ENCODE measurements around the gene CCT5.
"Not testable (repeated sequence)": the region's sequence is repeated elsewhere in the genome, so short reads cannot be mapped to it uniquely, and the experiment has no call there.

The CCT5 gene

DNA sequence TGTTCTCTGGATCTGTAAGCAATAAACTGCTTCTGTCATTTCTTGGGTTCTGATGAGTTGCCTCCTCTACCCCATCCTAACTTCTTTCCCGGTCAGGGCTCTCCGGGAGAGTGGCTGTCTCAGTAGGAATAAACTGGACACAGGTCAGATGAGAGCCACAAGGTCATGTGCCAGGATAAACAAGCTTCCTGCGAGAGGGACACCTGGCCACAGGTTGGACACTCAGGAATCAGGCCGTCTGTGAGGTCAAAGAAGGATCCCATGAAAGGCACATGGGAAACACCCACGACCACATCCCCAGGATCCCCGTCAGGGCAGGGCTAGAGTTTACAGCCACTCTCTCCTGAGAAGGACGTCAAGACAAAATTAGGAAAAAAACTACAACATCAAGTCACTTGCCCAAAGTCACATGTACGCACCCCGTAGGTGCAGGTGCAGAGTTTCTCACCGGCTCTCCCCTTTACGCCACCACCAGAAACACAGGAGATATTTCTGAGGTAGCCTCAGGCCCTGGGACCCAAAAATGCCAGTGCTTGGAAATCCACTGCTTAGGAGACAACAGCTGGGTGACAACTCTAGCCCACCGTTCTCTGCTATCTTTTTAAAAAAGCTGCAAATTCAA lies 28.7 kb downstream of the CCT5 start:
- DNase-seq: no peak

DNA sequence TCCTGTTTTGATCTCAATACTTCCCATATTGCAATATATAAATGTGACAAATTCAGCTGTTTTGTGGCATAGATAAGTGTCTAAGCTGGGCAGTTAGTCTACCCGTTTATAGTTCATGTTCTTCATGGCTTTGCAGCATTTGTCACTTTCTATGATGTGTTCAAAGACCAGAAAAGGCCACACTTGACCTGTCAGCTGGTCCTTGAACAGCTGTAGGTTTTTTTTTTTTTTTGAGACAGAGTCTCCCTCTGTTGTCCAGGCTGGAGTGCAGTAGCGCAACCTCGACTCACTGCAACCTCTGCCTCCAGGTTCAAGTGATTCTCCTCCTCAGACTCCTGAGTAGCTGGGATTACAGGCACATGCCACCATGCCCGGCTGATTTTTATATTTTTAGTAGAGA lies 29.2 kb downstream of the CCT5 start:
- no peak for DNase-seq

DNA sequence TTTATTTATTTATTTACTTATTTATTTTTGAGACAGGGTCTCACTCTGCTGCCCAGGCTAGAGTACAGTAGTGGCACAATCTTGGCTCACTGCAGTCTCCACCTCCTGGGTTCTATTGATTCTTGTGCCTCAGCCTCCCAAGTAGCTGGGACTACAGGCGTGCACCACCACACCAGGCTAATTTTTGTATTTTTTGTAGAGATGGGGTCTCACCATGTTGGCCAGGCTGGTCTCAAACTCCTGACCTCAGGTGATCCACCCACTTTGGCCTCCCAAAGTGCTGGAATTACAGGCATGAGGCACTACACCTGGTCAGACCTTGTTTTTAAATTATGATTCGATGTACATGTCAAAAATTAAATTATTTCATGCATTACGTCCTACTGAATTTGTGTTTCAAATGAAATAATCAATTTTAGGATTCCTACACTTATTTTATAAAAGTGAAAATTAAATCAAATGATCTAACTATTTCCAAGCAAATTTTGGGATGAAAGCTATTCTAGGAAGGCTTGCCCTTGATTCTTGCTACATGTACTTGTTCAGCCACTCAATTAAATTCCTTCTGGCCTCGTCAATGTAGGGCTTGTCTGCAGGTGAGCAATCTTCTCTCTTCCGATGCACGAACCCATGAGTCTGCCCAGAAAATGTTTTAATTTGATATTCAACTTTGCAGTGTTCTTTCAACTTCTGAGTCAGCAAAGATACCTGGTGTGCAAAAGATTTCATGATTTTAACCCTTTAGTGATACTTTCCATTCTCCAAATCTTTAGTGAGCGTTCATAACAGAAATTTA lies 30.0 kb downstream of the CCT5 start:
- DNase-seq: no peak

DNA sequence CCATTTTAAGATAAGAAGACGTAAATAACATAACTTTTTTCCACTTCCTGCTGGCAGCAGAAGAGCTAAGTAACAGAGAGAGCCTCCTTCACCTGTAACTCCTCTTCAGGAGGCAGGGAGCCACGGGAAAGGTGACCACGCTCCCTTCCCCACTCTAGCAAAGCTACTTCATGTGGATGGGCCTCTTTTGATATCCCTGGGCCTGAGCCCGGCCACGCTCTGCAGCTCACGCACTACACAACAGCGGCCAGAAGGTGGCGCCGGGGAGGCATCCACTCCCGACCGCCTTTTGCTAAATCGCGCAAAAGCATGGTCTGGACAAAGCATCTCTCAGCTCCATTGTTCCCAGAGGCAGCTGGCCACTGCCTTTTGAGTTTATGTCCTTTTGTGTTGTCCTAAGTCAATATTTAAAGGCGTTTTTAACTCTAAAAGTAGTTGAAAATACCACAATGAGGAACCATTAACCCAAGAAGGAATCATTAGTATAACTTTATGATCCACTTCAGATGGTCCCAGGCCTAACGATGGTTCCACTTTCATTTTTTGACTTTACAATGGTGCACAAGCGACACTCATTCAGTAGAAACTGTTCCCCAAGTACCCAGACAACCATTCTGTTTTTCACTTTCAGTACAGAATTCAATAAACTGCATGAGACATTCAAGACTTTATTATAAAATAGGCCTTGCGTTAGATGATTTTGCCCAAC lies 34.0 kb downstream of the CCT5 start:
- DNase-seq: peak; percentile 89

- DNase-seq: not testable (repeated sequence)
Observed at GRCh38 chr5:10285362-10285761, 35.3 kb downstream of the CCT5 start.

GRCh38 chr5:10286162-10286861 lies 36.2 kb downstream of the CCT5 start:
- no peak for DNase-seq

GRCh38 chr5:10286862-10287227 lies 36.8 kb downstream of the CCT5 start:
- no peak for DNase-seq

- peak; percentile 98 for DNase-seq
Observed at GRCh38 chr5:10288592-10289219, 38.6 kb downstream of the CCT5 start.

GRCh38 chr5:10289353-10289752 lies 39.3 kb downstream of the CCT5 start:
- DNase-seq: peak; percentile 62

DNA sequence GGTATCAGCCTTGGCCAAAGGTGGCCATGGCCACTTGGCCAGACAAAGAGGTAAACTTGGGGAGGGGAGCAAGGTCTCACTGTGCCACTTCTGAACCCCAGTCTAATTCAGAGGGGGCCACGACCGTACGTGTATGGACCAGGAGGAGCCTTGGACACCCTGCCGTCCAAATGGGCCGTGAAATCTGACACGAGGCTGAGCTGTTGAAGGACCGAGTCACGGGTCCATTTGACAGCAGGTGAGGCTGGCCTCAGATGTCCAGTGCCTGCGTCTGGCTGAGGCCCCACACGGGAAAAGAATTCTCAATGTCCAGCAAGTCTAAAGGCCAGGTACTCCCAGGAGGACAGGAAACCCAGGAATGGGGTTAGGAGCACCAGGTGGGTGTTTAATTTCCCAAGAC lies 39.9 kb downstream of the CCT5 start:
- no peak for DNase-seq

- no peak for DNase-seq
Observed at GRCh38 chr5:10290438-10290837, 40.4 kb downstream of the CCT5 start.

DNA sequence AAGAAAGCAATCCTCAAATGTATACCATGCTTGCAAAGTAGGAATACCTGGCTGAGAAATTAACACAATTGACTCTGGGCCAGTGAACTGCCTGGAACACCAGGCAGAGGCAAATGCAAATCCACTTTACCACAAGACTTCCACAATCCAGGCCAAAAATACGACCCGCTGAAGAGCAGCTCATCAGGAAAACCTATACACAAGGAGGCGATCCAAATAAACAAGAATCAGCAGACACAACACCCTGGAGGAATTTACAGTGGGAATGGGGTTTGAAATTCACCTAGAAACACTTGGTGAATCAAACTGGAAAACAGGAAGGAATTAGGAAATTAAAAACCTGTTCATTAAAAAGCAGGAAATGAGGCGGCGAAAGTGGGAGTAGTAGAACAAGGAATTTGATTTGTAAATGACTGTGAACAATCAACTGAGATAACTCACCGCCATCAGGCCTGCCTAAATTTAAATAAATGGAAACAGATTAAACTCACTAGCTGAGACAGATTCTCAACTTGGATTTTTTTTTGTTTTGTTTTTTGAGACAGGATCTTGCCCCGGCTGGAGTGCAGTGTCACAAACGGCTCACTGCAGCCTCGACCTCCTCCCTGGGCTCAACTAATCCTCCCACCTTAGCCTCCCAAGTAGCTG lies 41.7 kb downstream of the CCT5 start:
- no peak for DNase-seq

- DNase-seq: no peak
Observed at GRCh38 chr5:10293907-10294662, 44.0 kb downstream of the CCT5 start.

DNA sequence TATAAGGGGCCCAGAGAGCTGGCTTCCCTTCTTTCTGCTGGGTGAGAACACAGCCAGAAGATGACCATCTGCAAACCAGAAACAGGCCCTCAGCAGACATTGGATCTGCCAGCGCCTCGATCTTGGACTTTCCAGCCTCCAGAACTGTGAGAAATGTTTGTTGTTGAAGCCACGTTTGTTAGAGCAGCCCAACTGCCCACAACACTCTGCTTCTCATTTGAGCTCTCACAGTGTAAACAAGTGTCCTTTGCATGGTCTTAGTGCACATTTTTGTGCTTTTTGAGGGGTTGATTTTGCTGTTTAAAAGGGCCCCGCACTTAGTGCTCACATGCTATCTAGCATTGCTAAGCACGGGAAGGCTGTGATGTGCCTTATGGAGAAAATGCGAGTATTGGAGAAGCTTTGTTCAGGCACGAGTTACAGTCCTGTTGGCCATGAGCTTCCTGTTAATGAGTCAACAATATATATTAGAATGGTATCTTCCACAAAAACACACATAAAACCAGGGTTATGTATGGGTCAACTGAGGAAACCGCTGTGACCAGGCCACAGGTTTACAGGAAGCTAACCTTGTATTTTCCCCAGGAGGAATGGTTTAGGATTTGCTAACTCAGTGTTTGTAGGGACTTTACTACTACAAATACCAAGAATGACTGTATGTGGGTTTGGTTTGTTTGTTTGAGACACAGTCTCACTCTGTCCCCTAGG lies 45.7 kb downstream of the CCT5 start:
- DNase-seq: no peak

DNA sequence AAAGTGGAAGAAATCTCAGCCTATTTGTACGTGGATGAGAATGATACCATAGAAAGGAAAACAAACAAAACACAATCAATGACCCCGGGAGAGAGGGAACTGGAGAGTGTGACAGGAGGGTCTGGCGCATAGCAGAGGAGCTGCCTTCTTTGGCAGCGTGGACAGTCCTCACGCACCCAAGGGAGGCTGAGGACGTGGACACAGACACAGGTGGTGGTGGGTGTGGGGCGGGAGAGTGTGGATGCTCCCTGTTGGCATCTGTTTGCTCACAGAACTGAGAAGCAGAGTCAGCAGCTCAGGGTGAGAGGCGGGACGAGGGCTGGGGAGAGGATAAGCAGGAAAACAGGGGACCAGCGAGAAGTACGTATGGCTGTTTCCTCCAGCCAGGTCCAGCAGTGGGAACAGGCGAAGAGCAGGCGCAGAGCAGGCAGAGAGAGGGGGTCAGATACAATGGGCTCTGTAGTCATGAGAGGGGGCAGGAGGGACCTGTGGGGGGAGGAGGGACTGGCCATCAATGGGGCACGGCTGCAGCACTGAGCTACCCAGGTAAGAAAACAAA lies 47.6 kb downstream of the CCT5 start:
- no peak for DNase-seq

- DNase-seq: no peak
Observed at GRCh38 chr5:10300246-10300645, 50.2 kb downstream of the CCT5 start.

DNA sequence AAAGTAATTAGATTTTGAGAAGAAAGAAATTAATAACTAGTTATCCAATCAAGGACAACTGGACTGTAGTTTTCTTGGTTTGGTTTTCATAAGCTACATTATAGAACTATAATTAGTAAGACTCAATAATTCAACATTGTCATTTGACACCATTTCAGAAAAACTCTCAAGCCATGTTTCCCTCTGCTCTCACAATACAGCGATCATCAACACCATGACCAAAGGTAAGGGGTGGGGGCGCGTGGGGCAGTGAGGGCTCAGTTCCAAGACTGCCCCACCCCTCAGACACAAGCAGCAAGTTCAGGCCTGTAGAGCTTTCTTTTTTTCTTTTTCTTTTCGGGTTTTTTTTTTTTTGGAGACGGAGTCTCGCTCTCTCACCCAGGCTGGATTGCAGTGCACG lies 51.2 kb downstream of the CCT5 start:
- DNase-seq: peak; percentile 93

GRCh38 chr5:10301842-10302610 lies 51.9 kb downstream of the CCT5 start:
- peak; percentile 76 for DNase-seq

DNA sequence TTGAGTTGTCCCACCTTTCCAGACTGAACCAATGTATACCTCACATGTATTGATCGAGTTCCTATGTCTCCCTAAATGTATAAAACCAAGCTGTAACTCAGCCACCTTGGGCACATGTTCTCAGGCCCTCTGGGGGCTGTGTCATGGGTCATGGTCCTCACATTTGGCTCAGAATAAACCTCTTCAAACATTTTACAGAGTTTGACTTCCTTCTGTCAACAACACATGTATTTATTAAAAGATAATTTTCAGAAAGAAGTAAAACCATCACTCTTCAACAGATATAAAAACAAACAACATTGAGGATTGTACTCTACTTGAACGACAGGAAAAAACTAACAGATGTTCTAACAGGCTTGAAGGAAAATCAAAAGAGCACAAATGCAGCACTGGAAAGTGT lies 53.1 kb downstream of the CCT5 start:
- DNase-seq: no peak

DNA sequence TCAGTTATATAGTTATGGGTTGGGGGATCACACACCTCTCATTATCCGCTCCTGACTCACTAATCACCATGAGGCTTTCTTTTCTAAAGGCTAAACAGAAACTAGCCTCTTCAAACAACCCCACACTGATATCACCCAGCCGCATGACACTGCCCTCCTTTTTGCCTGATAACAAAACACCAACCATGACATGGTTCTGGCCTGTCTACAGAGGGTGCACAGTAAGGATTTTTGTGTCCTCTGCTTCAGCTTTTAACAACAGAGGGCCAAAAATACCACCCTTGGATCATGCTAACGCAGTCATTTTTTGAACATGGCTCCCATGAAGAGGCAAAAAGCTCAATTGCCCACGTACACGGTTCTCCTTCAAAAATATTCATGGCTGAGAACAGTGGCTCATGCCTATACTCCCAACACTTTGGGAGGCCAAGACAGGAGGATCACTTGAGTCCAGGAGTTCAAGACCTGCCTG lies 53.7 kb downstream of the CCT5 start:
- DNase-seq: no peak

All from NCI-H1105 treated with DMSO at 0.1 percent for 48 hours (cell line).